OCI-LY1 (cell line): ENCODE measurements around the gene ULK3.

ENCODE experiments used
- H2AFZ ChIP-seq: fragments of 200-600 bp; sonication (generic), shearing (Covaris generic); 2 replicates; pipeline ENCODE4 v1.6.0; 2014; ENCODE audit warnings: antibody characterized with exemption, mild to moderate bottlenecking, low read length
- H3F3A ChIP-seq: fragments of 200-600 bp; sonication (generic), shearing (Covaris generic); 2 replicates; pipeline ENCODE4 v1.6.0; 2014; ENCODE audit warnings: mild to moderate bottlenecking, antibody characterized with exemption, low read length, moderate library complexity; ENCODE audit not compliant: insufficient read depth
- H3K27ac ChIP-seq: fragments of 200-600 bp; sonication (generic); 2 replicates; pipeline ENCODE4 v1.5.1; 2014; ENCODE audit warnings: low read length, mixed run types, mild to moderate bottlenecking, low read depth; ENCODE audit not compliant: poor library complexity, severe bottlenecking
- H3K27me3 ChIP-seq: fragments of 200-600 bp; sonication (generic); 2 replicates; pipeline ENCODE4 v1.6.0; 2014; ENCODE audit warnings: antibody characterized with exemption, mild to moderate bottlenecking, low read length, moderate library complexity; ENCODE audit not compliant: insufficient read depth
- H3K36me3 ChIP-seq: fragments of 200-600 bp; sonication (generic); 2 replicates; pipeline ENCODE4 v1.6.1; 2014; ENCODE audit warnings: mild to moderate bottlenecking, antibody characterized with exemption, low read length, moderate library complexity, mixed read lengths; ENCODE audit not compliant: insufficient read depth
- H3K4me1 ChIP-seq: fragments of 200-600 bp; sonication (generic); 2 replicates; pipeline ENCODE4 v1.5.1; 2014; ENCODE audit warnings: mild to moderate bottlenecking, low read length, moderate library complexity; ENCODE audit not compliant: insufficient read depth, severe bottlenecking
- H3K4me2 ChIP-seq: fragments of 200-600 bp; sonication (generic), shearing (Covaris generic); 2 replicates; pipeline ENCODE4 v1.6.1; 2014; ENCODE audit warnings: low read length
- H3K4me3 ChIP-seq: fragments of 200-600 bp; sonication (generic); 2 replicates; pipeline ENCODE4 v1.5.1; 2014; ENCODE audit warnings: low read length, low read depth, mild to moderate bottlenecking, mixed read lengths; ENCODE audit not compliant: poor library complexity, severe bottlenecking
- H3K79me2 ChIP-seq: fragments of 200-600 bp; shearing (Covaris generic); 2 replicates; pipeline ENCODE4 v1.6.1; 2016; ENCODE audit warnings: mixed run types, low read length, mixed read lengths; ENCODE audit not compliant: insufficient read depth
- H3K9ac ChIP-seq: fragments of 200-600 bp; sonication (generic), shearing (Covaris generic); 2 replicates; pipeline ENCODE4 v1.6.1; 2014; ENCODE audit warnings: mild to moderate bottlenecking, low read length, mixed read lengths
- H3K9me2 ChIP-seq: fragments of 200-600 bp; sonication (generic), shearing (Covaris generic); 2 replicates; pipeline ENCODE4 v1.6.1; 2014; ENCODE audit warnings: low read depth, mild to moderate bottlenecking, low read length, mixed read lengths
- H3K9me3 ChIP-seq: fragments of 200-600 bp; shearing (Covaris generic); 2 replicates; pipeline ENCODE4 v1.6.1; 2014; ENCODE audit warnings: low read length, mixed read lengths
- H4K20me1 ChIP-seq: fragments of 200-600 bp; sonication (generic), shearing (Covaris generic); 2 replicates; pipeline ENCODE4 v1.6.0; 2016; ENCODE audit warnings: mild to moderate bottlenecking, low read length; ENCODE audit not compliant: insufficient read depth
- EZH2 ChIP-seq: fragments of 200-600 bp; sonication (generic), shearing (Covaris generic); IDR thresholded peaks from 2 replicates; pipeline ENCODE4 v1.8.0; 2017; ENCODE audit warnings: borderline replicate concordance, mixed run types, mild to moderate bottlenecking, antibody characterized with exemption, low read length, moderate library complexity, mixed read lengths
- TF ChIP-seq, protein P1 (sequence below): fragments of 200-600 bp; sonication (generic), shearing (Covaris generic); IDR thresholded peaks from 2 replicates; pipeline ENCODE4 v1.5.1; 2017; ENCODE audit warnings: mild to moderate bottlenecking, antibody characterized with exemption, low read length, moderate library complexity, mixed read lengths

ULK3 gene

DNA sequence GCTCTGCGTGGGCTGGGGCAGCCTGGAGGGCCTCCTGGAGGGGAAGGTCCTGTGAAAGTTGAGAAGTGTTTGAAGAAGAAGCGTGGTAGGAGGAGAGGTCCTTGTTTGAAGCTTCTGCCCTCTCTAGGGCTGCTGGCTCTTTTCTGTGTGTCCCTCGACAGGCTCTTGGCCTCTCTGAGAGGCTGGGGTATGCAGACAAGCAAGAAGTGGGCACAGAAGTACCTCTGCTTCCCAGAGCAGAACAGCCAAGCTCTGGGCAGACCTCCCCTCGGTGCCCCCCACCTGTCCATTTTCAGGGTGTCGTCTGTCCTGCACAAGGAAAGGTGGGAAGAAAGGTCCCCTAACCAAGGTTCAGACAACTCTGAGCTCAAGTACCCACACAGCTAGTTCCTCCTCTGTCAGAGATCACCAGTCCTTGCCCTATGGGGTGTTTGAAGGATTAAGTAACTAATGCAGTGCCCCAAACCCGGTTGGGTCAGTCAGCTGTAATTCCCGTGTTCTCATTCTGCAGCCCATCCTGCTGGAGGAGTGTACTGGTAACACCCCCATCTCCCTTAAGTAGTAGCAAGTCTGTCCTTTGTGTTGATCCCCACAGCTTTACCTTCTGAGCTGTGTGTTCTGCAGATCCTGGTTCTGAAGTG, 54.8 kb downstream of the ULK3 start:
- no peaks in the 10 kb centered on the region for H3K9me2 ChIP-seq
- no peaks in the 10 kb centered on the region for H4K20me1 ChIP-seq
- peak overlapping the region; percentile 99 for H3K27ac ChIP-seq

DNA sequence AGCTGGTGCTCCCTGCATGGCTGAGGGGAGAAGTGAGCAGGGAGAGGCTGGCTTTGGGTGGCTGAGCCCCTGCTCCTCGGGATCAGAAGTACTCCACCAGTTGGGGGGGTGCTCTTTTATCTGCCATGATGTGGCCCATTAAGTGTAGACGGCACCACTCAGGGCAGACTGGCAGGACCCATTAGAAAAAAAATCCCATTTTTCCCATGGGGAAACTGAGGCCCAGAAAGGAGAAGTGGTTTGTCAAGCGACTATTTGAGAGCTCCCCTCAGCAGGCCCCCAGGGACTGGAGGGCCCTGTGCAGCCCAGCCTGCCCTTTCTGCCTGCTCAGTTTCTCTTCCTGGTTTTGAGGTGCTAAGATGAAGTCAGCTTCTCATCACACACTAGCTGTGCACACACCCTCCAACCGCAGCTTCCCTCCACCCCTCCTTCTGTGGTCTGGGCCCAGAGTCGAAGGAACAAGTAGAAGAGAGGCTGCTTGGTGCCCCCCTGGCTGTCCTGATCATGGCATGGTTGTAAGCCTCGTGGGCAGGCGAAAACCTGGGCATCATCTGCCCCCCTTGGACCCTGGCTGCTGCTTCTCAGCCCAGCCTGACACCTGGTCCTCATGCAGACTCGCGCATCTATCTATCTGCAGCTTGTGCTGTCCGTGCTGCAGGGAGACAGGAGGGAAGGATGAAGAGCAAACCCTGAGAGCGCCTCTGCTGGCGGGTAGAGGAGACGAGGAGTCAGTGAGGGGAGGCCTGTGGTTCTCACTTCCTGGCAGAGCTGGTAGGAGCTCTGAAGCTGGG, 55.5 kb downstream of the ULK3 start:
- Histone ChIP-seq H3K4me3 (peak overlapping the region; percentile 97), H3K9me2 (no peaks in the 10 kb centered on the region), H4K20me1 (no peaks in the 10 kb centered on the region), H3K36me3 (peaks cover 68% of the 10 kb centered on the region; the same call in 1 of the 2 replicates), H3K9ac (peak overlapping the region; percentile 83), H3F3A (peaks cover 24% of the 10 kb centered on the region), H3K27me3 (no peaks in the 10 kb centered on the region), H3K9me3 (no peaks in the 10 kb centered on the region), H3K4me2 (peak overlapping the region; percentile 97), H3K27ac (peak overlapping the region; percentile 99), H3K79me2 (peaks cover 49% of the 10 kb centered on the region), H2AFZ (no peak overlapping the region), H3K4me1 (peaks cover 96% of the 10 kb centered on the region)
- TF ChIP-seq, protein P1, sequence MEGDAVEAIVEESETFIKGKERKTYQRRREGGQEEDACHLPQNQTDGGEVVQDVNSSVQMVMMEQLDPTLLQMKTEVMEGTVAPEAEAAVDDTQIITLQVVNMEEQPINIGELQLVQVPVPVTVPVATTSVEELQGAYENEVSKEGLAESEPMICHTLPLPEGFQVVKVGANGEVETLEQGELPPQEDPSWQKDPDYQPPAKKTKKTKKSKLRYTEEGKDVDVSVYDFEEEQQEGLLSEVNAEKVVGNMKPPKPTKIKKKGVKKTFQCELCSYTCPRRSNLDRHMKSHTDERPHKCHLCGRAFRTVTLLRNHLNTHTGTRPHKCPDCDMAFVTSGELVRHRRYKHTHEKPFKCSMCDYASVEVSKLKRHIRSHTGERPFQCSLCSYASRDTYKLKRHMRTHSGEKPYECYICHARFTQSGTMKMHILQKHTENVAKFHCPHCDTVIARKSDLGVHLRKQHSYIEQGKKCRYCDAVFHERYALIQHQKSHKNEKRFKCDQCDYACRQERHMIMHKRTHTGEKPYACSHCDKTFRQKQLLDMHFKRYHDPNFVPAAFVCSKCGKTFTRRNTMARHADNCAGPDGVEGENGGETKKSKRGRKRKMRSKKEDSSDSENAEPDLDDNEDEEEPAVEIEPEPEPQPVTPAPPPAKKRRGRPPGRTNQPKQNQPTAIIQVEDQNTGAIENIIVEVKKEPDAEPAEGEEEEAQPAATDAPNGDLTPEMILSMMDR = peak; percentile 97
- no peak for TF ChIP-seq EZH2

More for the DNA sequence above, 54.8 kb downstream of the ULK3 start:
- H3K4me1 ChIP-seq = peaks cover 100% of the 10 kb centered on the region
- H3K79me2 ChIP-seq = peaks cover 49% of the 10 kb centered on the region
- H3K4me3 ChIP-seq = peak overlapping the region; percentile 97
- TF ChIP-seq, protein P1 = no peak
- TF ChIP-seq EZH2 = no peak
- H3K36me3 ChIP-seq = peaks cover 61% of the 10 kb centered on the region; the same call in 1 of the 2 replicates
- H3K4me2 ChIP-seq = peak overlapping the region; percentile 97
- H3F3A ChIP-seq = peaks cover 24% of the 10 kb centered on the region
- H3K9me3 ChIP-seq = no peaks in the 10 kb centered on the region
- H3K27me3 ChIP-seq = no peaks in the 10 kb centered on the region
- peak overlapping the region; percentile 83 for H3K9ac ChIP-seq
- no peak overlapping the region for H2AFZ ChIP-seq

DNA sequence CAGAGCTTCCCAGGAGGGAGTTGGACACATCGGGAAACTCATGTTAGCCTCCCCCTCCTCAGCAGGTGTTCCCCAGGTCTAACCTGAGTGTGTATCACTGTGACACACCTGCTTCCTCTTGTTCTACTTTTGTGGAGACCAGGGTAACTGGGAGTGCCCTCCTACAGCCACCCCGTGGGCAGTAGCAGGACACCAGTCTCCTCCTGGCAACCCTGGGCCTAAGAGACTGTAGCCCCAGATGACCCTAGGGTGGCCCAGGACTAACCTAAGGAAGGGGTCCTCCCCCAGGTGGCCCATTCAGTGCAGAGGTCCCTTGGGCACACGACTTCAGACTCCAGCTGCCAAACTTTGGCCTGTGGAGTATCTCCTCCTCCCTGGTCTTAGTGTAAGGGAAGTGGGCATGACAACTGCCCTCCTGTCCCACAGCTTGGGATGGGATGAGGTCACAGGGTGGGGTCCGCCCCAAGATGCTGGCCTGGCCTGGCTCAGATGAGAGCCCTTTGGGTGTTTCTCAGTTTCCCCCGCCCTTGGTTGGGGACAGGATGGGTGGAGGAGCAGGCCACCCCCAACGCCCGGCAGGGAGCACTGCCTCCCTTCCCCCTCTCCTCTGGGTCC, 56.3 kb downstream of the ULK3 start:
- Histone ChIP-seq H3K27ac (peak overlapping the region; percentile 99), H3F3A (peaks cover 24% of the 10 kb centered on the region), H2AFZ (no peak overlapping the region), H3K4me3 (peak overlapping the region; percentile 97), H3K4me1 (peaks cover 88% of the 10 kb centered on the region), H3K27me3 (no peaks in the 10 kb centered on the region), H3K79me2 (peaks cover 43% of the 10 kb centered on the region), H3K9ac (peak overlapping the region; percentile 60), H3K36me3 (peaks cover 61% of the 10 kb centered on the region; the same call in 1 of the 2 replicates), H4K20me1 (no peaks in the 10 kb centered on the region), H3K9me3 (no peaks in the 10 kb centered on the region), H3K9me2 (no peaks in the 10 kb centered on the region), H3K4me2 (peak overlapping the region; percentile 97)
- TF ChIP-seq, protein P1 = no peak
- no peak for TF ChIP-seq EZH2
